SK-N-SH treated with all-trans-retinoic acid at 6 μM for 48 hours (cell line): ENCODE results near the gene OBP2B.

Experiments used
- ATAC-seq: fragments of 200-7000 bp; cut with Tn5 transposase; 3 replicates; pipeline ENCODE4 v1.9.1; 2020; ENCODE audit warnings: mild to moderate bottlenecking, moderate library complexity
- ARNTL ChIP-seq: fragments of 450-650 bp; formaldehyde crosslinking; IDR thresholded peaks from 2 replicates; pipeline ENCODE4 v1.5.0; 2020; ENCODE audit warnings: low read depth, mild to moderate bottlenecking, moderate library complexity, borderline replicate concordance
- BACH2 ChIP-seq: fragments of 250-450 bp; sonication (Bioruptor Pico); IDR thresholded peaks from 2 replicates; pipeline ENCODE4 v1.9.0; 2021; ENCODE audit warnings: mild to moderate bottlenecking, borderline replicate concordance
- CSDC2 ChIP-seq: fragments of 250-450 bp; sonication (Bioruptor Pico); IDR thresholded peaks from 2 replicates; pipeline ENCODE4 v1.5.0; 2020; ENCODE audit warnings: mild to moderate bottlenecking, moderate library complexity
- CSRNP3 ChIP-seq: fragments of 250-450 bp; sonication (Bioruptor Pico); IDR thresholded peaks from 2 replicates; pipeline ENCODE4 v1.5.1; 2021; ENCODE audit warnings: mild to moderate bottlenecking, moderate library complexity
- ESRRG ChIP-seq: fragments of 250-450 bp; sonication (Bioruptor Pico); IDR thresholded peaks from 2 replicates; pipeline ENCODE4 v1.6.1; 2021; ENCODE audit warnings: mild to moderate bottlenecking
- GLIS3 ChIP-seq: fragments of 250-450 bp; sonication (Bioruptor Pico); IDR thresholded peaks from 2 replicates; pipeline ENCODE4 v1.5.0; 2020; ENCODE audit warnings: mild to moderate bottlenecking, moderate library complexity
- ISL1 ChIP-seq: fragments of 250-450 bp; sonication (Bioruptor Pico); IDR thresholded peaks from 2 replicates; pipeline ENCODE4 v2.1.2; 2022; ENCODE audit warnings: mild to moderate bottlenecking, moderate library complexity
- OSR1 ChIP-seq: fragments of 250-450 bp; sonication (Bioruptor Pico); IDR thresholded peaks from 2 replicates; pipeline ENCODE4 v1.8.0; 2022; ENCODE audit warnings: moderate library complexity, mild to moderate bottlenecking, inconsistent platforms
- PATZ1 ChIP-seq: fragments of 250-450 bp; sonication (Bioruptor Pico); IDR thresholded peaks from 2 replicates; pipeline ENCODE4 v1.8.0; 2020; ENCODE audit warnings: mild to moderate bottlenecking, moderate library complexity, borderline replicate concordance
- PPARA ChIP-seq: fragments of 250-450 bp; sonication (Bioruptor Pico); IDR thresholded peaks from 2 replicates; pipeline ENCODE4 v1.5.0; 2020; ENCODE audit warnings: mild to moderate bottlenecking, borderline replicate concordance
- RARB ChIP-seq: fragments of 250-450 bp; sonication (Bioruptor Pico); IDR thresholded peaks from 2 replicates; pipeline ENCODE4 v1.8.0; 2021; ENCODE audit warnings: mild to moderate bottlenecking, moderate library complexity
- SNAI2 ChIP-seq: fragments of 250-450 bp; sonication (Bioruptor Pico); IDR thresholded peaks from 2 replicates; pipeline ENCODE4 v1.5.0; 2020; ENCODE audit warnings: mild to moderate bottlenecking, moderate library complexity
- TCF4 ChIP-seq: fragments of 250-450 bp; sonication (Bioruptor Pico); IDR thresholded peaks from 2 replicates; pipeline ENCODE4 v1.8.0; 2021; ENCODE audit warnings: mild to moderate bottlenecking, moderate library complexity, borderline replicate concordance
- TOX ChIP-seq: fragments of 250-450 bp; sonication (Bioruptor Pico); IDR thresholded peaks from 2 replicates; pipeline ENCODE4 v1.8.0; 2021; ENCODE audit warnings: mild to moderate bottlenecking, moderate library complexity, borderline replicate concordance
- TSHZ2 ChIP-seq: fragments of 250-450 bp; sonication (Bioruptor Pico); IDR thresholded peaks from 2 replicates; pipeline ENCODE4 v1.5.0; 2020; ENCODE audit warnings: mild to moderate bottlenecking, moderate library complexity
- ZC3H10 ChIP-seq: fragments of 250-450 bp; sonication (Bioruptor Pico); IDR thresholded peaks from 2 replicates; pipeline ENCODE4 v1.5.1; 2021; ENCODE audit warnings: mild to moderate bottlenecking, moderate library complexity
- ZFP3 ChIP-seq: fragments of 250-450 bp; sonication (Bioruptor Pico); IDR thresholded peaks from 2 replicates; pipeline ENCODE4 v1.5.0; 2020; ENCODE audit warnings: mild to moderate bottlenecking, moderate library complexity
- ZFP30 ChIP-seq: fragments of 450-650 bp; formaldehyde crosslinking; IDR thresholded peaks from 2 replicates; pipeline ENCODE4 v1.5.0; 2022; ENCODE audit warnings: mild to moderate bottlenecking, moderate library complexity
- ZNF565 ChIP-seq: fragments of 450-650 bp; formaldehyde crosslinking; conservative IDR thresholded peaks from 2 replicates; pipeline ENCODE4 v1.5.0; 2020; ENCODE audit warnings: low read depth, mild to moderate bottlenecking, moderate library complexity
- ZNF8 ChIP-seq: fragments of 450-650 bp; formaldehyde crosslinking; IDR thresholded peaks from 2 replicates; pipeline ENCODE4 v1.5.0; 2020; ENCODE audit warnings: mild to moderate bottlenecking, moderate library complexity
- TF ChIP-seq, protein P1 (sequence below): fragments of 250-450 bp; sonication (Bioruptor Pico); IDR thresholded peaks from 2 replicates; pipeline ENCODE4 v1.5.1; 2020; ENCODE audit warnings: low read depth, mild to moderate bottlenecking, moderate library complexity
- TF ChIP-seq, protein P2 (sequence below): fragments of 250-450 bp; sonication (Bioruptor Pico); IDR thresholded peaks from 2 replicates; pipeline ENCODE4 v1.8.0; 2021; ENCODE audit warnings: low read depth, mild to moderate bottlenecking, moderate library complexity, borderline replicate concordance

The OBP2B gene

GRCh38 chr9:133184971-133185370 lies 24.1 kb downstream of the OBP2B start:
- peak; percentile 82 for ATAC-seq
- no peak for TF ChIP-seq CSRNP3 (CRISPR knock-in tag)
- TF ChIP-seq TOX (CRISPR knock-in tag): no peak
- TF ChIP-seq, all 23 proteins: peak for 0

- ATAC-seq: no peak
- TF ChIP-seq BACH2 (CRISPR knock-in tag) (no peak), GLIS3 (no peak), PATZ1 (CRISPR knock-in tag) (no peak), ZC3H10 (CRISPR knock-in tag) (no peak), CSDC2 (CRISPR knock-in tag) (no peak), TCF4 (CRISPR knock-in tag) (no peak), ISL1 (CRISPR knock-in tag) (no peak), ZFP3 (CRISPR knock-in tag) (no peak), OSR1 (no peak), ZNF8 (no peak), PPARA (CRISPR knock-in tag) (no peak)
Observed at GRCh38 chr9:133182151-133182550, 26.9 kb downstream of the OBP2B start.

- TF ChIP-seq ZC3H10 (CRISPR knock-in tag): no peak
- no peak for TF ChIP-seq ESRRG (CRISPR knock-in tag)
- TF ChIP-seq ZNF565 (CRISPR knock-in tag): no peak
- TF ChIP-seq, protein P1, sequence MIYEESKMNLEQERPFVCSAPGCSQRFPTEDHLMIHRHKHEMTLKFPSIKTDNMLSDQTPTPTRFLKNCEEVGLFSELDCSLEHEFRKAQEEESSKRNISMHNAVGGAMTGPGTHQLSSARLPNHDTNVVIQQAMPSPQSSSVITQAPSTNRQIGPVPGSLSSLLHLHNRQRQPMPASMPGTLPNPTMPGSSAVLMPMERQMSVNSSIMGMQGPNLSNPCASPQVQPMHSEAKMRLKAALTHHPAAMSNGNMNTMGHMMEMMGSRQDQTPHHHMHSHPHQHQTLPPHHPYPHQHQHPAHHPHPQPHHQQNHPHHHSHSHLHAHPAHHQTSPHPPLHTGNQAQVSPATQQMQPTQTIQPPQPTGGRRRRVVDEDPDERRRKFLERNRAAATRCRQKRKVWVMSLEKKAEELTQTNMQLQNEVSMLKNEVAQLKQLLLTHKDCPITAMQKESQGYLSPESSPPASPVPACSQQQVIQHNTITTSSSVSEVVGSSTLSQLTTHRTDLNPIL (CRISPR knock-in tag): no peak
- TF ChIP-seq ZNF8: no peak
- no peak for TF ChIP-seq ZFP3 (CRISPR knock-in tag)
- TF ChIP-seq ISL1 (CRISPR knock-in tag): no peak
- TF ChIP-seq ARNTL: no peak
- no peak for TF ChIP-seq TOX (CRISPR knock-in tag)
- no peak for TF ChIP-seq BACH2 (CRISPR knock-in tag)
- no peak for TF ChIP-seq RARB (CRISPR knock-in tag)
- TF ChIP-seq PPARA (CRISPR knock-in tag): no peak
- no peak for TF ChIP-seq TSHZ2
- no peak for TF ChIP-seq CSDC2 (CRISPR knock-in tag)
- TF ChIP-seq ZFP30 (CRISPR knock-in tag): no peak
- TF ChIP-seq SNAI2 (CRISPR knock-in tag): no peak
- no peak for TF ChIP-seq CSRNP3 (CRISPR knock-in tag)
- no peak for TF ChIP-seq OSR1
- TF ChIP-seq, protein P2, sequence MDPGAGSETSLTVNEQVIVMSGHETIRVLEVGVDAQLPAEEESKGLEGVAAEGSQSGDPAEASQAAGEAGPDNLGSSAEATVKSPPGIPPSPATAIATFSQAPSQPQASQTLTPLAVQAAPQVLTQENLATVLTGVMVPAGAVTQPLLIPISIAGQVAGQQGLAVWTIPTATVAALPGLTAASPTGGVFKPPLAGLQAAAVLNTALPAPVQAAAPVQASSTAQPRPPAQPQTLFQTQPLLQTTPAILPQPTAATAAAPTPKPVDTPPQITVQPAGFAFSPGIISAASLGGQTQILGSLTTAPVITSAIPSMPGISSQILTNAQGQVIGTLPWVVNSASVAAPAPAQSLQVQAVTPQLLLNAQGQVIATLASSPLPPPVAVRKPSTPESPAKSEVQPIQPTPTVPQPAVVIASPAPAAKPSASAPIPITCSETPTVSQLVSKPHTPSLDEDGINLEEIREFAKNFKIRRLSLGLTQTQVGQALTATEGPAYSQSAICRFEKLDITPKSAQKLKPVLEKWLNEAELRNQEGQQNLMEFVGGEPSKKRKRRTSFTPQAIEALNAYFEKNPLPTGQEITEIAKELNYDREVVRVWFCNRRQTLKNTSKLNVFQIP (CRISPR knock-in tag): no peak
- TF ChIP-seq TCF4 (CRISPR knock-in tag): no peak
- TF ChIP-seq, all 23 proteins: peak for 0
- ATAC-seq: no peak
Observed at GRCh38 chr9:133181561-133181960, 27.5 kb downstream of the OBP2B start.
